Ascending aorta (tissue), 2 donors: ENCODE measurements around the gene ANXA3. TPM values are rescaled to one million over a fixed set of nuclear protein-coding genes. Genes with fewer than 3 reads are reported as not detected.

ENCODE experiments used
- DNase-seq, 2 donors: peaks; one replicate each; pipeline ENCODE4 v3.0.0-alpha.2; 2019; ENCODE audit warnings: low spot score in 2 of 2
- H3K27ac ChIP-seq, 2 donors: fragments of 200-600 bp; sonication (generic); one replicate each; pipeline ENCODE4 v1.5.1; 2016 to 2017; ENCODE audit warnings: mild to moderate bottlenecking in 1 of 2
- H3K27me3 ChIP-seq: fragments of 200-600 bp; sonication (generic); one replicate; pipeline ENCODE4 v1.5.1; 2017
- H3K36me3 ChIP-seq, 2 donors: fragments of 200-600 bp; sonication (generic); one replicate each; pipeline ENCODE4 v1.5.1; 2016
- H3K4me1 ChIP-seq, 2 donors: fragments of 200-600 bp; sonication (generic); one replicate each; pipeline ENCODE4 v1.5.1; 2016 to 2017; ENCODE audit warnings: mild to moderate bottlenecking in 1 of 2
- H3K4me3 ChIP-seq, 2 donors: fragments of 200-600 bp; sonication (generic); one replicate each; pipeline ENCODE4 v1.5.1; 2016 to 2017; ENCODE audit warnings: mild to moderate bottlenecking in 1 of 2
- H3K9me3 ChIP-seq, 2 donors: fragments of 200-600 bp; sonication (generic); one replicate each; pipeline ENCODE4 v1.5.1; 2016
- CTCF ChIP-seq, 3 experiments: fragments of 200-600 bp in 2 of 3; fragments of 450-650 bp in 1 of 3; sonication (generic) in 2 of 3; IDR thresholded peaks; one replicate each; pipeline ENCODE4 v1.5.1; 2016 to 2019; ENCODE audit warnings: antibody characterized with exemption in 3 of 3, mild to moderate bottlenecking in 1 of 3, moderate library complexity in 1 of 3
- intact Hi-C: fragments of 100-400 bp; cut with DNase I; formaldehyde crosslinking; loops from one replicate; pipeline ENCODE4 v1.15.1; 2023
- total RNA-seq: library from RNA; depleted of rRNA; stranded (reverse); fragments of >200 nt; gene quantifications from one replicate; pipeline ENCODE4 v1.1.0, GENCODE V29; 2016

ANXA3 gene
- total RNA-seq, 1 donor from 2014 or later: 5.5 TPM

- no peaks in the 10 kb centered on the region for H3K4me1 ChIP-seq
- no peaks in the 10 kb centered on the region for H3K27me3 ChIP-seq
- no peak for DNase-seq
- intact Hi-C loops: no loop called here
- H3K9me3 ChIP-seq: no peaks in the 10 kb centered on the region
- TF ChIP-seq CTCF (IDR thresholded peaks at IDR 0.05): no peak
- H3K27ac ChIP-seq: no peak overlapping the region
- H3K4me3 ChIP-seq: no peak overlapping the region
- no peaks in the 10 kb centered on the region for H3K36me3 ChIP-seq
These were observed 58.0 kb downstream of the ANXA3 start for GRCh38 chr4:78609580-78609979.

GRCh38 chr4:78610546-78611214 lies 59.1 kb downstream of the ANXA3 start:
- intact Hi-C loops: no loop called here

GRCh38 chr4:78611215-78611558 lies 59.6 kb downstream of the ANXA3 start:
- Histone ChIP-seq H3K4me1 (no peaks in the 10 kb centered on the region), H3K9me3 (no peaks in the 10 kb centered on the region), H3K4me3 (no peak overlapping the region), H3K27ac (no peak overlapping the region), H3K36me3 (no peaks in the 10 kb centered on the region), H3K27me3 (no peaks in the 10 kb centered on the region)
- intact Hi-C loops: no loop called here
- no peak for DNase-seq
- TF ChIP-seq CTCF (IDR thresholded peaks at IDR 0.05): no peak

More at GRCh38 chr4:78610546-78611214, 59.1 kb downstream of the ANXA3 start:
- TF ChIP-seq CTCF (IDR thresholded peaks at IDR 0.05): no peak
- no peak overlapping the region for H3K27ac ChIP-seq
- H3K27me3 ChIP-seq: no peaks in the 10 kb centered on the region
- no peaks in the 10 kb centered on the region for H3K9me3 ChIP-seq
- H3K36me3 ChIP-seq: no peaks in the 10 kb centered on the region
- H3K4me1 ChIP-seq: no peaks in the 10 kb centered on the region
- DNase-seq: no peak
- no peak overlapping the region for H3K4me3 ChIP-seq

- DNase-seq: no peak
- intact Hi-C loops: loop anchor here (1.0 kb wide), 1 partner anchor 252 kb away; no protein-coding TSS in a partner anchor
- peak; percentile 36 to 62 (median 41) for TF ChIP-seq CTCF (IDR thresholded peaks at IDR 0.05)
These were observed 61.0 kb downstream of the ANXA3 start for GRCh38 chr4:78612398-78613178.

GRCh38 chr4:78613522-78614321 lies 62.2 kb downstream of the ANXA3 start:
- no peaks in the 10 kb centered on the region for H3K4me1 ChIP-seq
- no peaks in the 10 kb centered on the region for H3K36me3 ChIP-seq
- DNase-seq: no peak
- H3K27ac ChIP-seq: no peak overlapping the region
- no peak overlapping the region for H3K4me3 ChIP-seq
- H3K9me3 ChIP-seq: no peaks in the 10 kb centered on the region
- intact Hi-C loops: no loop called here
- TF ChIP-seq CTCF (IDR thresholded peaks at IDR 0.05): no peak
- H3K27me3 ChIP-seq: no peaks in the 10 kb centered on the region

More at GRCh38 chr4:78612398-78613178, 61.0 kb downstream of the ANXA3 start:
- Histone ChIP-seq H3K27me3 (no peaks in the 10 kb centered on the region), H3K4me1 (no peaks in the 10 kb centered on the region), H3K9me3 (no peaks in the 10 kb centered on the region), H3K4me3 (no peak overlapping the region), H3K36me3 (no peaks in the 10 kb centered on the region), H3K27ac (no peak overlapping the region)
